GM18526 (cell line): ENCODE measurements around the gene NLRC5.

ENCODE experiments used
- POLR2A ChIP-seq: IDR thresholded peaks from 3 replicates; pipeline ENCODE4 v1.6.1; 2011; ENCODE audit not compliant: insufficient read length; ENCODE audit errors: extremely low read depth

NLRC5 gene

GRCh38 chr16:57039148-57039812, 49.9 kb downstream of the NLRC5 start:
- TF ChIP-seq POLR2A = no peak

DNA sequence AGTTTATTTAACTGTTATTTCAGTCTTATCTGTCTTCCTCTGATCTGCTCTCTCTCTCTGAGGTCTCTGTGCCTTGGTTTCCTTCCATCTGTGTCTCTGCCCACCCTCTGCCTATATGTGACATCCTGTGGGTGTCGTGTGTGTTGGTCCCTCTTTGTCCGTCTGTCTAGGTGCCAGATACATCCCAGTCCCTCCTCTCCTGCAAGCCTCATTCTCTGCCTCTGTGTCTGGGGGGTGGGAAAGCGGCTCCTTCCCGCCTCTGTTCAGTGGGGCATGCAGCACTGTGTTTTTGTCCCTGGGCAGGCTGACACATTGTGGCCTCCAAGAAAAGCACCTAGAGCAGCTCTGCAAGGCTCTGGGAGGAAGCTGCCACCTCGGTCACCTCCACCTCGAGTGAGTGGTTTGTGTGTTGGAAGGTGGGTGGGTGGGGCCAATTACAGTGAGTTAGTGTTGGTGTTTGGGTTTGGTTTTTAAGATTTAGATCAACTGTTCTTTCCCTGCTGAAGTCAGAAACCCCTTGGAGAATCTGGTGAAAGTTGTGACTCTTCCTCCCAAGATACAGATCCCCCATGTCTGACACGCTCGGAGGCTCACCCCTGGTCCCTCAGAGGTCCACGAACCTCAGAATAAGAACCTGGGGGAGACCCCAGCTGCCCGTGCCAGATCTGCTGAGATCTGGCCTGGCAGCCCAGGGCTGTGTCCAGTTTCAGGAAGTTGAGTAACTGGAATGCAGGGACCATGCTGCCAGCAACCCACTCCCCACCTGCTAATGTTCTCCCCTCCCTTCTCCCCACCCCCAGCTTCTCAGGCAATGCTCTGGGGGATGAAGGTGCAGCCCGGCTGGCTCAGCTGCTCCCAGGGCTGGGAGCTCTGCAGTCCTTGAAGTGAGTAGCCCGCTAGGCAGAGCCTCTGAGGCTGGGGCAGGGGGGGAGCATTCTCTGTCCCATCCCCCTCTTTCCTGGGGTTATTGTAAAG, 52.1 kb downstream of the NLRC5 start:
- TF ChIP-seq POLR2A = peak; percentile 25

DNA sequence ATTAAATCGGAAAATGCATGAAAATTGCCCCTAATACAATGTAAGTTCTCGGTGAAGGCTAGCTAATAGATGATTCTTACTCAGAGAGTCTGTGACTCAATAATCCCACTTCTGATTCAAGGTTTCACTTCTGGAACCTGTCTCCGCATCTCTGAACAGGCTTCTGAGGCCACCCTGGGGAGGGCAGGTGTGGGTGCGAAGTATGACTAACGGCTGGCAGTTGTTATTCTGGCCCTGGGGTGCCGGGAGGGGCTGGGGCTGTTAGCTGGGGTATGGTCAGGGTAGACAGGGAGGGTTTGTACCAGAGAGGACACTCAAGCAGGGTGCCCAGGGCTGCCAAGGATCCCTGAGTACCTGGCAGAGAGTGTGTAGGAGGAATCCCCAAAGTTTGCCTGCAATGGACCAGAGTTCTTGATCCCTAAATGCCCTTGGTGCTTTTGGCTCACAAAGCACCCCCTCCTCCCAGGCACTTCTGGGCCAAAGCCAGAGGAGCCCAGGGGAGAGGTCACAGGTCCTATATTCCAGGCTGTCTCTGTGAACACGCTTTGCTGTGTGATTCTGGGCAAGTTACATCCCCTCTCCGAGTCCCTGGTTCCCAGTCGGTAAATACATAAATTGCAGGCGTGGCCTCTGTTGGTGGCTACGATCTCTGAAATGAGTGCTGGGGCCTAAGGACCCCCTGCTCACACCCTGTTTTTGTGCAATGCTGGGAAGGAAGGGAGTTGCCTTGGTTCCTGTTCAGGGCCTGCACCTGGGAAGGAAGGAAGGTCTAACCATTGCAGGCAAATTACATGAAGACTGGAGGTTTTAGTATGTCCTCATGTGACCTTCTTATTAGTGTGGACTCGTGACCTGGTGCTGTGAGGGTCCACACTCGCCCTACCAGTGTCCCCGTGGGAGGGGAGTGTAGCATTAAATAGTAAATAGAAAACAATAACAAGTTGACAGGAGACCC, 53.1 kb downstream of the NLRC5 start:
- TF ChIP-seq POLR2A = no peak

- no peak for TF ChIP-seq POLR2A
Observed at GRCh38 chr16:57043248-57043647, 53.9 kb downstream of the NLRC5 start.

- no peak for TF ChIP-seq POLR2A
Observed at GRCh38 chr16:57044931-57045693, 55.8 kb downstream of the NLRC5 start.

GRCh38 chr16:57045694-57046381, 56.5 kb downstream of the NLRC5 start:
- no peak for TF ChIP-seq POLR2A

DNA sequence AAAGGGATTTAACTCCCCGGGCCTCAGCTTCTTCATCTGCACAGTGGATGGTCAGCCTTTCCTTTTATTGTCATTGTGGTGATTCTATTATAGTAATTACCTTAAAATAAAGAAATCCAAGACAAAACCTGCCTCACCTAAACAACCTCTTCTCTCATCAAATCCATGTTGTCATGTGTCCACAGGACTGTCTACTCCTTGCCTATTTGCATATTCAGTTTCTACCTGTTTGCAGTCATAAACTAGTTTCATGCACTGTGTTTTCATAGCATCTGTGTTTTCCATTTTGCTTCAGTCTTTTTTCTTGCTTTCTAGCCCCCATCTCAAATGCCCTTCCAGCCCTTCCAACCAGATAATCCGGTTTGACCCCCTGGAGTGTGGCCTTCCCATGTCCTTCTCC, 58.7 kb downstream of the NLRC5 start:
- TF ChIP-seq POLR2A = no peak

- no peak for TF ChIP-seq POLR2A
Observed at GRCh38 chr16:57049678-57050077, 60.3 kb downstream of the NLRC5 start.

GRCh38 chr16:57051696-57052228, 62.4 kb downstream of the NLRC5 start:
- TF ChIP-seq POLR2A = no peak

- TF ChIP-seq POLR2A = no peak
Observed at GRCh38 chr16:57053206-57053605, 63.8 kb downstream of the NLRC5 start.

DNA sequence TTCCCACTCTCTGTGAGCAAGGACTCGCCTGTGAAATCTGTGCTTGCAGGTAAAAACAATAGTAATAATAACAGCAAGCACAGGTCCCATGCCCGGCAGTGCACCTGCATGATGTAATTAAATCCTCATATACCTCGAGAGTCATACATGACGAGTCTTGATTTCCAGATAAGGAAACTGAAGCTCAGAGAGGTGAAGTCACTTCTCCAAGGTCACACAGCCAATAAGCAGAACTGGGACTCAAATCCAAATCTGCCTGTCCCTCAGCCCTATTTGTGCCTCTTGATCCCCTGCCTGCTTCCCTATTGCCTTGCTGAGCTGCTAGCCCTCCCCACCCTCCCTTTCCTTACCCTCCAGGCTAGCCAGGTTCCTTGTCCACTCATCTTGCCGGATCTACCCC, 65.0 kb downstream of the NLRC5 start:
- TF ChIP-seq POLR2A = no peak

DNA sequence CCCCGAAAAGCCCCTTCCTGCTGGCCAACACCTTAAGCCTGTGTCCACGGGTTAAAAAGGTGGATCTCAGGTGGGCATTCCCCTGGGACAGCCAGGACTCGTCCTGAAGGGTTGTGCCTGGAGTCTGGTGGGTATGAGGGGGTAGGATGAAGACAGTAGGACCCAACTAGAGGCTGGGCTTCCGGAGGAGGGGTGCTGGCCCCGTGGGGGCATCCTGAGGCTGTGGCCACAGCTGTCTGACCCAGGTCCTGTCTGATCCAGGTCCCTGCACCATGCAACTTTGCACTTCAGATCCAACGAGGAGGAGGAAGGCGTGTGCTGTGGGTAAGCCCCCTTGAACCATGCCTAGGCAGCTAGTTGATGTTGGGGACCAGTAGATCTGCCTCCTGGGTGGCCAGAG, 65.4 kb downstream of the NLRC5 start:
- no peak for TF ChIP-seq POLR2A

DNA sequence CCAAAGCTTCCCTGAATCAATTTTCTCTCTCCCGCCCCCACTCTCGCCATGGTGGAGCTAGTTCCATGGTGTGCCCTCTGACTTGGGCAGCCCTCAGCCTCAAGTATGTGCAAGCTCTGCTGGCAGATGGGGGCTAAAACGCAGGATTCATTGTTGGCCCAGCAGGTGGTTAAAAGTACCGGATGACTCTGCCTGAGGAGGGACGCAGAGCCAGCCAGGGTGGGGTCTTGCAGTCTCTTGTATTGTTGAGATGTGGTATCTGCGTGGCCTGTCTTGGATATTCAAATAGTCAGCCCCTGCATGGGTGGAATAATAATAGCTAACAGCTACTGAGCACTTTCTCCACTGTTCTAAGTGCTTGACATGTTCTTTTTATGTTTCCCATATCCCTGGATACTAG, 66.3 kb downstream of the NLRC5 start:
- no peak for TF ChIP-seq POLR2A
